ENCODE results near the gene ELAVL3. TPM values are rescaled to one million over a fixed set of nuclear protein-coding genes. Genes with fewer than 3 reads are reported as not detected.

ELAVL3 gene
- total and polyA plus RNA-seq, 4 donors = 0.15 to 0.34 TPM; not detected in 2

GRCh38 chr19:11458236-11458900, 22.5 kb downstream of the ELAVL3 start:
- Histone ChIP-seq H3K27ac (ENCODE audit: low read depth in 1 of 2, low read length in 1 of 2) (no peak overlapping the region), H3K9me3 (ENCODE audit: control insufficient read depth in 4 of 4, insufficient read depth in 3 of 4, low read length in 3 of 4) (no peaks in the 10 kb centered on the region), H3K27me3 (ENCODE audit: control insufficient read depth in 3 of 3, insufficient read depth in 3 of 3, low read length in 2 of 3) (peaks cover 0 to 3% (median 0%) of the 10 kb centered on the region in 3 donors), H3K4me1 (ENCODE audit: control insufficient read depth in 5 of 5, insufficient read depth in 5 of 5, low read length in 5 of 5) (no peaks in the 10 kb centered on the region), H3K4me3 (no peak overlapping the region), H3K36me3 (ENCODE audit: control insufficient read depth in 4 of 4, insufficient read depth in 4 of 4, low read length in 4 of 4) (no peaks in the 10 kb centered on the region), H3K9ac (ENCODE audit: insufficient read depth in 1 of 2, low read length in 2 of 2) (no peak overlapping the region)
- DNase-seq (no peak), ATAC-seq (ENCODE audit: insufficient read depth, low FRiP score) (no peak)
- 87% methylated on average over 19 of the region's 19 CpGs for WGBS, 2 donors
- no peak for TF ChIP-seq CTCF (IDR thresholded peaks at IDR 0.05; ENCODE audit: control extremely low read depth, extremely low read depth)

- no peak for DNase-seq
- no peaks in the 10 kb centered on the region for H3K36me3 ChIP-seq (ENCODE audit: control insufficient read depth in 4 of 4, insufficient read depth in 4 of 4, low read length in 4 of 4)
- H3K4me1 ChIP-seq (ENCODE audit: control insufficient read depth in 5 of 5, insufficient read depth in 5 of 5, low read length in 5 of 5) = peaks cover 0 to 3% (median 0%) of the 10 kb centered on the region in 5 donors
- 86 to 89% methylated on average over 20 of the region's 20 CpGs for WGBS, 2 donors
- no peak overlapping the region for H3K4me3 ChIP-seq
- H3K9me3 ChIP-seq (ENCODE audit: control insufficient read depth in 4 of 4, insufficient read depth in 3 of 4, low read length in 3 of 4) = no peaks in the 10 kb centered on the region
- no peak for TF ChIP-seq CTCF (IDR thresholded peaks at IDR 0.05; ENCODE audit: control extremely low read depth, extremely low read depth)
- H3K27me3 ChIP-seq (ENCODE audit: control insufficient read depth in 3 of 3, insufficient read depth in 3 of 3, low read length in 2 of 3) = peaks cover 0 to 3% (median 0%) of the 10 kb centered on the region in 3 donors
- ATAC-seq (ENCODE audit: insufficient read depth, low FRiP score) = no peak
- H3K9ac ChIP-seq (ENCODE audit: insufficient read depth in 1 of 2, low read length in 2 of 2) = no peak overlapping the region
- H3K27ac ChIP-seq (ENCODE audit: low read depth in 1 of 2, low read length in 1 of 2) = no peak overlapping the region
Observed at GRCh38 chr19:11457831-11458230, 23.0 kb downstream of the ELAVL3 start.

GRCh38 chr19:11457115-11457514, 23.7 kb downstream of the ELAVL3 start:
- no peaks in the 10 kb centered on the region for H3K9me3 ChIP-seq (ENCODE audit: control insufficient read depth in 4 of 4, insufficient read depth in 3 of 4, low read length in 3 of 4)
- no peak overlapping the region for H3K9ac ChIP-seq (ENCODE audit: insufficient read depth in 1 of 2, low read length in 2 of 2)
- no peak for ATAC-seq (ENCODE audit: insufficient read depth, low FRiP score)
- no peak for DNase-seq
- no peaks in the 10 kb centered on the region for H3K36me3 ChIP-seq (ENCODE audit: control insufficient read depth in 4 of 4, insufficient read depth in 4 of 4, low read length in 4 of 4)
- no peak overlapping the region for H3K27ac ChIP-seq (ENCODE audit: low read depth in 1 of 2, low read length in 1 of 2)
- no peak overlapping the region for H3K4me3 ChIP-seq
- H3K4me1 ChIP-seq (ENCODE audit: control insufficient read depth in 5 of 5, insufficient read depth in 5 of 5, low read length in 5 of 5) = peaks cover 0 to 10% (median 0%) of the 10 kb centered on the region in 5 donors
- peaks cover 0 to 3% (median 0%) of the 10 kb centered on the region in 3 donors for H3K27me3 ChIP-seq (ENCODE audit: control insufficient read depth in 3 of 3, insufficient read depth in 3 of 3, low read length in 2 of 3)
- TF ChIP-seq CTCF (IDR thresholded peaks at IDR 0.05; ENCODE audit: control extremely low read depth, extremely low read depth) = no peak
- 43 to 54% methylated on average over 16 of the region's 18 CpGs for WGBS, 2 donors

Data from lung (tissue), 12 donors.